Adrenal gland (tissue), 12 donors: ENCODE results near the gene SMG6. TPM values are rescaled to one million over a fixed set of nuclear protein-coding genes. Genes with fewer than 3 reads are reported as not detected.

Experiments
- DNase-seq, 7 donors: peaks; one replicate each; pipeline ENCODE4 v3.0.0-alpha.2; 2019 to 2020
- H3K27ac ChIP-seq, 5 donors: fragments of 200-600 bp; sonication (generic) in 4 of 5; 1 replicate in 3 of 5; 2 replicates in 2 of 5; pipeline versions ENCODE4 v1.5.1 to v1.8.0; 2016 to 2020; ENCODE audit warnings: mild to moderate bottlenecking in 1 of 5
- H3K27me3 ChIP-seq: fragments of 200-600 bp; 2 replicates; pipeline ENCODE4 v1.8.0; 2021
- H3K36me3 ChIP-seq, 2 donors: fragments of 200-600 bp; replicated peaks in 1 of 2; 1 replicate in 1 of 2; 2 replicates in 1 of 2; pipeline versions ENCODE4 v1.5.1 to v1.8.0; 2018 to 2022
- H3K4me1 ChIP-seq, 2 donors: fragments of 200-600 bp; replicated peaks in 1 of 2; 1 replicate in 1 of 2; 2 replicates in 1 of 2; pipeline versions ENCODE4 v1.5.1 to v1.8.0; 2018 to 2021
- H3K4me3 ChIP-seq, 4 donors: fragments of 200-600 bp; sonication (generic) in 3 of 4; one replicate each; pipeline ENCODE4 v1.5.1; 2016 to 2018
- H3K9me3 ChIP-seq, 3 donors: fragments of 200-600 bp; sonication (generic) in 1 of 3; replicated peaks in 1 of 3; 1 replicate in 2 of 3; 2 replicates in 1 of 3; pipeline versions ENCODE4 v1.5.1 to v1.8.0; 2016 to 2021
- CTCF ChIP-seq, 6 experiments: fragments of 450-650 bp in 4 of 6; fragments of 200-600 bp in 2 of 6; sonication (generic) in 1 of 6; IDR thresholded peaks; 1 replicate in 5 of 6; 2 replicates in 1 of 6; pipeline versions ENCODE4 v1.5.1 to v1.8.0; 2016 to 2021; ENCODE audit warnings: antibody characterized with exemption in 6 of 6, mild to moderate bottlenecking in 2 of 6, moderate library complexity in 1 of 6
- POLR2A ChIP-seq, 2 donors: fragments of 450-650 bp; IDR thresholded peaks; one replicate each; pipeline ENCODE4 v1.6.1; 2017; ENCODE audit warnings: antibody characterized with exemption in 2 of 2, mild to moderate bottlenecking in 2 of 2, moderate library complexity in 1 of 2
- WGBS, 4 donors: extraction: QIAGEN DNeasy Blood & Tissue Kit in 2 of 4; methylation state at CpG; one replicate each; pipeline versions ENCODE4 v1.1.5 to v1.1.7; 2013 to 2017; 5-methylcytosine and 5-hydroxymethylcytosine counted together
- intact Hi-C, 2 donors: fragments of 100-400 bp; cut with DNase I; formaldehyde crosslinking; loops; one replicate each; pipeline versions ENCODE4 v1.14.1 to v1.15.0; 2022 to 2023
- polyA plus RNA-seq, 3 donors: library from polyadenylated mRNA; stranded (reverse); fragments of 200-250 nt in 2 of 3; fragments of 350-450 nt in 1 of 3; fragmentation: Illumina TruSeq in 1 of 3; extraction: RNeasy Lipid Tissue Mini Kit (QIAGEN cat#74804) in 1 of 3; gene quantifications; one replicate each; pipeline ENCODE4 v1.2.3, GENCODE V29; 2013 to 2014
- total RNA-seq, 9 donors: library from RNA; depleted of rRNA in 4 of 9; stranded (reverse); fragments of >200 nt in 4 of 9; fragments of 120-200 nt in 1 of 9; fragmentation: NEBNext Ultra II Directional in 1 of 9; extraction: Animal tissue kit (Norgen Biotek cat#: 25700) in 1 of 9; gene quantifications; one replicate each; pipeline versions ENCODE4 v1.1.0 to v1.2.4, GENCODE V29; 2013 to 2023
- donor health status: healthy with polysubstance abuse.
- donor health status: Bipolar disorder and iron deficiency.
- donor health status: DM: yes; HTN: yes; CAD: no.
- donor health status: DM: no; HTN: no; CAD: no.
- donor health status: DM: no; HTN: no; CAD: no.
- donor health status: DM: yes; HTN: yes; CAD: no.

SMG6 gene
- total and polyA plus RNA-seq, 12 donors, result 15.9 to 85.1 (median 44.0) TPM

GRCh38 chr17:2054262-2054511 lies 249.4 kb downstream of the SMG6 start:
- H3K36me3 ChIP-seq, result no peaks in the 10 kb centered on the region
- intact Hi-C loops, result loop anchor here (2.0 to 10.0 kb wide), 3 partner anchors 121 to 231 kb away; no protein-coding TSS in a partner anchor
- H3K9me3 ChIP-seq, result no peaks in the 10 kb centered on the region
- H3K27ac ChIP-seq, result peak overlapping the region in 4 of 5 donors; percentile 39 to 88 (median 63)
- H3K27me3 ChIP-seq, result no peaks in the 10 kb centered on the region
- H3K4me3 ChIP-seq, result peak overlapping the region in 1 of 4 donors; percentile 72
- no peak for DNase-seq
- 0 to 2% (median 1%) methylated on average over 2 to 16 of the region's 16 CpGs; no CpG with 5 or more reads in 1 of the 4 donors for WGBS, 4 donors
- TF ChIP-seq CTCF (IDR thresholded peaks at IDR 0.05) (no peak), POLR2A (IDR thresholded peaks at IDR 0.05) (no peak)
- H3K4me1 ChIP-seq, result peaks cover 20 to 35% of the 10 kb centered on the region in 2 donors

- DNase-seq, result peak; percentile 76 to 91 (median 84)
- H3K27ac ChIP-seq, result peak overlapping the region in 4 of 5 donors; percentile 39 to 88 (median 63)
- TF ChIP-seq POLR2A (IDR thresholded peaks at IDR 0.05) (peak in 1 of 2 donors; percentile 10), CTCF (IDR thresholded peaks at IDR 0.05) (peak; percentile 20 to 74 (median 56))
- intact Hi-C loops, result loop anchor here (2.0 to 10.0 kb wide), 3 partner anchors 121 to 231 kb away; no protein-coding TSS in a partner anchor
- no peaks in the 10 kb centered on the region for H3K27me3 ChIP-seq
- H3K4me1 ChIP-seq, result peaks cover 23 to 41% of the 10 kb centered on the region in 2 donors
- H3K9me3 ChIP-seq, result no peaks in the 10 kb centered on the region
- 5 to 17% (median 9%) methylated on average over 18 to 84 of the region's 84 CpGs for WGBS, 4 donors
- peak overlapping the region in 2 of 4 donors; percentile 15 to 72 for H3K4me3 ChIP-seq
- no peaks in the 10 kb centered on the region for H3K36me3 ChIP-seq
These were observed 250.0 kb downstream of the SMG6 start for GRCh38 chr17:2053380-2054261.

- no peak for TF ChIP-seq CTCF (IDR thresholded peaks at IDR 0.05)
- no peak for TF ChIP-seq POLR2A (IDR thresholded peaks at IDR 0.05)
- H3K4me1 ChIP-seq, result peaks cover 23 to 42% of the 10 kb centered on the region in 2 donors
- H3K36me3 ChIP-seq, result no peaks in the 10 kb centered on the region
- DNase-seq, result peak in 1 of 7 donors; percentile 39
- intact Hi-C loops, result loop anchor here (10.0 kb wide), 2 partner anchors 123 to 233 kb away; no protein-coding TSS in a partner anchor
- H3K27ac ChIP-seq, result peak overlapping the region in 1 of 5 donors; percentile 67
- H3K9me3 ChIP-seq, result no peaks in the 10 kb centered on the region
- H3K27me3 ChIP-seq, result no peaks in the 10 kb centered on the region
- WGBS, 4 donors, result 53 to 61% (median 57%) methylated on average over 13 to 14 of the region's 14 CpGs
- H3K4me3 ChIP-seq, result no peak overlapping the region
These were observed 251.5 kb downstream of the SMG6 start for GRCh38 chr17:2051933-2052559.
